ENCODE data around the gene MLH3. TPM values are rescaled to one million over a fixed set of nuclear protein-coding genes. Genes with fewer than 3 reads are reported as not detected.

MLH3 gene
- total and polyA plus RNA-seq, 2 donors (not counting 1 experiment from before 2014, with no cell fraction given) = 12.2 to 53.8 TPM

DNA sequence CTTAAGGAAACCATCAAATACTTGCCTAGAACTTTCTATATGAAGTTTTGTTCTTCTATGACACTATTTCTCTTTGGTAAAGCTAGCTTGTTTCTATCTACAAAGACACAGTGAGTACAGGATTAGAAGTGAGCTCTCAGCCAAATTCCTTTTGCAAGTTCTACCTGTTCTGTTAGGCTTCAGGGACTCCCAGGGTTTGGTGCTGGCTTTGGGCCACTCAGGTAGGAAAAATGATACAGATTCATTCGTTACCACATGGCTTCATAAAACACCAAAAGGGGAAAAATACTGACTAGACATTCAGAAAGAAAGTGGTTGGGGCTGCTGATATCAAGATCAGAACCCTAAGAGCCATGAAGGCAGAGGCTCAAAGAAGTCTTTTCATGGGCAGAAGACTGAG is 32.0 kb upstream of the MLH3 start:
- no peak overlapping the region for H3K4me2 ChIP-seq (ENCODE audit: extremely low read depth, insufficient read depth, low read length)
- TF ChIP-seq, protein P1, sequence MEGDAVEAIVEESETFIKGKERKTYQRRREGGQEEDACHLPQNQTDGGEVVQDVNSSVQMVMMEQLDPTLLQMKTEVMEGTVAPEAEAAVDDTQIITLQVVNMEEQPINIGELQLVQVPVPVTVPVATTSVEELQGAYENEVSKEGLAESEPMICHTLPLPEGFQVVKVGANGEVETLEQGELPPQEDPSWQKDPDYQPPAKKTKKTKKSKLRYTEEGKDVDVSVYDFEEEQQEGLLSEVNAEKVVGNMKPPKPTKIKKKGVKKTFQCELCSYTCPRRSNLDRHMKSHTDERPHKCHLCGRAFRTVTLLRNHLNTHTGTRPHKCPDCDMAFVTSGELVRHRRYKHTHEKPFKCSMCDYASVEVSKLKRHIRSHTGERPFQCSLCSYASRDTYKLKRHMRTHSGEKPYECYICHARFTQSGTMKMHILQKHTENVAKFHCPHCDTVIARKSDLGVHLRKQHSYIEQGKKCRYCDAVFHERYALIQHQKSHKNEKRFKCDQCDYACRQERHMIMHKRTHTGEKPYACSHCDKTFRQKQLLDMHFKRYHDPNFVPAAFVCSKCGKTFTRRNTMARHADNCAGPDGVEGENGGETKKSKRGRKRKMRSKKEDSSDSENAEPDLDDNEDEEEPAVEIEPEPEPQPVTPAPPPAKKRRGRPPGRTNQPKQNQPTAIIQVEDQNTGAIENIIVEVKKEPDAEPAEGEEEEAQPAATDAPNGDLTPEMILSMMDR (conservative IDR thresholded peaks at IDR 0.05 in 1 of 2, IDR thresholded peaks at IDR 0.05 in 1 of 2; ENCODE audit: low read depth in 1 of 2, low read length in 2 of 2) = no peak
- no peak for TF ChIP-seq EZH2 (IDR thresholded peaks at IDR 0.05; ENCODE audit: low read length, missing control alignments)
- no peaks in the 10 kb centered on the region for H4K20me1 ChIP-seq (ENCODE audit: control insufficient read depth, extremely low read depth, insufficient read depth, low read length)
- no peak overlapping the region for H3K4me3 ChIP-seq (replicated peaks in 1 of 4; ENCODE audit: control extremely low read depth in 1 of 4, insufficient read depth in 1 of 4, low read depth in 3 of 4, low read length in 4 of 4)
- H3K27ac ChIP-seq (ENCODE audit: insufficient read depth, low read length) = no peak overlapping the region
- no peaks in the 10 kb centered on the region for H3K9me3 ChIP-seq (ENCODE audit: control insufficient read depth, insufficient read depth, low read depth, low read length)
- H2AFZ ChIP-seq (ENCODE audit: low read length) = no peak overlapping the region
- no peaks in the 10 kb centered on the region for H3K4me1 ChIP-seq (ENCODE audit: control insufficient read depth, extremely low read depth, insufficient read depth, low read length)
- no peak for DNase-seq (ENCODE audit: low read depth in 2 of 2)
- peaks cover 6% of the 10 kb centered on the region for H3K36me3 ChIP-seq (ENCODE audit: control insufficient read depth, insufficient read depth, low read length)
- no peak overlapping the region for H3K9ac ChIP-seq (ENCODE audit: insufficient read depth, low read length)
- H3K79me2 ChIP-seq (ENCODE audit: control insufficient read depth, insufficient read depth, low read length) = no peaks in the 10 kb centered on the region
- H3K27me3 ChIP-seq (ENCODE audit: control insufficient read depth, insufficient read depth, low read length) = no peaks in the 10 kb centered on the region

DNA sequence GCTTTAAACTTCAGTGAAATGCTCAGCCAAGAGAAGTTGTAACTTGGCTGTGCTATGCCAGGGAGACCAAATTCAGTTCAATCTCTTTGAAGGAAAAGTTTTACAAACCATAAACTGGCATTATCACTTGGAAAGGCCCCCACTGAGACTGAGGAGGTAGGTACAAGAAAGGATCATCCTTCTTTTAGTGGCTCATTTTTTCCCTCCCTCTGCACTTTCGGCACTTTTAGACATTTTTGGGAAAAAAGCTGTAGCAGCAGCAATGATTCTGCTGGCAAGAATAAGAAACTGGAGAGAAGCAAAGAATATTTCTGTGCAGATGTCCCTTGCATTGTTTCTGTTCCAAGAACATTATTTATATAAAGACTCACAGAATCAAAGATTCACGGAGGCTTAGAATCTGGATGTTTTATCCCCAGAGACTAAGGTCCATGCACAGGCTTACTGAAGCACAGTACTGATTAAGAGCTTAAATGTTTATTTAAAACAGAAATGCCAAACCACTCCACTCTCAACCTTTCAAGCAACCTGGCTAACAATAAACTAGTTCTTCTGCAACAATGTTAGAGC is 30.5 kb upstream of the MLH3 start:
- Histone ChIP-seq H3K9me3 (ENCODE audit: control insufficient read depth, insufficient read depth, low read depth, low read length) (no peaks in the 10 kb centered on the region), H3K9ac (ENCODE audit: insufficient read depth, low read length) (no peak overlapping the region), H3K27me3 (ENCODE audit: control insufficient read depth, insufficient read depth, low read length) (no peaks in the 10 kb centered on the region), H3K4me3 (replicated peaks in 1 of 4; ENCODE audit: control extremely low read depth in 1 of 4, insufficient read depth in 1 of 4, low read depth in 3 of 4, low read length in 4 of 4) (no peak overlapping the region), H3K4me1 (ENCODE audit: control insufficient read depth, extremely low read depth, insufficient read depth, low read length) (no peaks in the 10 kb centered on the region), H3K36me3 (ENCODE audit: control insufficient read depth, insufficient read depth, low read length) (peaks cover 3% of the 10 kb centered on the region), H4K20me1 (ENCODE audit: control insufficient read depth, extremely low read depth, insufficient read depth, low read length) (no peaks in the 10 kb centered on the region), H2AFZ (ENCODE audit: low read length) (no peak overlapping the region), H3K27ac (ENCODE audit: insufficient read depth, low read length) (no peak overlapping the region), H3K79me2 (ENCODE audit: control insufficient read depth, insufficient read depth, low read length) (no peaks in the 10 kb centered on the region), H3K4me2 (ENCODE audit: extremely low read depth, insufficient read depth, low read length) (no peak overlapping the region)
- TF ChIP-seq, protein P1 (conservative IDR thresholded peaks at IDR 0.05 in 1 of 2, IDR thresholded peaks at IDR 0.05 in 1 of 2; ENCODE audit: low read depth in 1 of 2, low read length in 2 of 2) = no peak
- TF ChIP-seq EZH2 (IDR thresholded peaks at IDR 0.05; ENCODE audit: low read length, missing control alignments) = no peak
- no peak for DNase-seq (ENCODE audit: low read depth in 2 of 2)

DNA sequence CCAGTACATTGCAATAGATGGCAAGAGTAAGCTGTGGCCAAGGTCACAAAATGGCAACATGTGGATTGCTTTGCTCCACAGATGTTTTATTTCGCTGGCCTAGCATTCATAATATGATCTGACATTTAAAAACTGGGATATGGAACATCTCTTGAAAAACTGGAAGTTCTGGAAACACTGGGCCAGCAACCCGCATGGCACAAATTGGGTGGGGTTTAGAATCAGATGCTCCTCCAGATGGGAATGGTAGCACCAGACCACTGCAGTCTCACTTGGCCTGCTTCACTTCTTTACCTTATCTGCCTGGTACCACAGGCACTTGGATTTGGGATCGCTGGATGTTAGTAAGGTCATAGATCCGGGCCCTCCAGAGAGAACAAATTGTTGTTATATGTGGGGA is 28.3 kb upstream of the MLH3 start:
- no peak for DNase-seq (ENCODE audit: low read depth in 2 of 2)
- Histone ChIP-seq H3K27ac (ENCODE audit: insufficient read depth, low read length) (no peak overlapping the region), H3K36me3 (ENCODE audit: control insufficient read depth, insufficient read depth, low read length) (peaks cover 1% of the 10 kb centered on the region), H3K4me1 (ENCODE audit: control insufficient read depth, extremely low read depth, insufficient read depth, low read length) (no peaks in the 10 kb centered on the region), H3K27me3 (ENCODE audit: control insufficient read depth, insufficient read depth, low read length) (no peaks in the 10 kb centered on the region), H3K9ac (ENCODE audit: insufficient read depth, low read length) (no peak overlapping the region), H3K9me3 (ENCODE audit: control insufficient read depth, insufficient read depth, low read depth, low read length) (no peaks in the 10 kb centered on the region), H3K4me2 (ENCODE audit: extremely low read depth, insufficient read depth, low read length) (no peak overlapping the region), H3K4me3 (replicated peaks in 1 of 4; ENCODE audit: control extremely low read depth in 1 of 4, insufficient read depth in 1 of 4, low read depth in 3 of 4, low read length in 4 of 4) (no peak overlapping the region), H2AFZ (ENCODE audit: low read length) (no peak overlapping the region), H4K20me1 (ENCODE audit: control insufficient read depth, extremely low read depth, insufficient read depth, low read length) (no peaks in the 10 kb centered on the region), H3K79me2 (ENCODE audit: control insufficient read depth, insufficient read depth, low read length) (no peaks in the 10 kb centered on the region)
- no peak for TF ChIP-seq EZH2 (IDR thresholded peaks at IDR 0.05; ENCODE audit: low read length, missing control alignments)

Measured in fibroblast of lung (primary cell).